Glutamatergic neuron (in vitro differentiated cells): ENCODE data around the gene SLC13A4. TPM values are rescaled to one million over a fixed set of nuclear protein-coding genes. Genes with fewer than 3 reads are reported as not detected.

Experiments used
- DNase-seq: peaks from one replicate; pipeline ENCODE4 v3.0.0; 2022
- H3K27ac Mint-ChIP-seq: one replicate; pipeline ENCODE4 v1.8.0; 2020; ENCODE audit warnings: mild to moderate bottlenecking, mixed read lengths, inconsistent platforms; ENCODE audit not compliant: unreplicated experiment
- H3K27me3 Mint-ChIP-seq: one replicate; pipeline ENCODE4 v1.8.0; 2020; ENCODE audit warnings: mild to moderate bottlenecking, moderate library complexity, mixed read lengths, inconsistent platforms; ENCODE audit not compliant: unreplicated experiment
- H3K36me3 Mint-ChIP-seq: one replicate; pipeline ENCODE4 v1.8.0; 2020; ENCODE audit warnings: mild to moderate bottlenecking, mixed read lengths, inconsistent platforms; ENCODE audit not compliant: unreplicated experiment
- H3K4me1 Mint-ChIP-seq: one replicate; pipeline ENCODE4 v1.8.0; 2020; ENCODE audit warnings: mild to moderate bottlenecking, low read depth, mixed read lengths, inconsistent platforms; ENCODE audit not compliant: unreplicated experiment
- H3K4me3 Mint-ChIP-seq: one replicate; pipeline ENCODE4 v1.8.0; 2020; ENCODE audit warnings: mild to moderate bottlenecking, mixed read lengths, inconsistent platforms; ENCODE audit not compliant: unreplicated experiment
- H3K9me3 Mint-ChIP-seq: one replicate; pipeline ENCODE4 v1.8.0; 2020; ENCODE audit warnings: mild to moderate bottlenecking, moderate library complexity, mixed read lengths, inconsistent platforms; ENCODE audit not compliant: unreplicated experiment
- CTCF ChIP-seq: fragments of 200-600 bp; sonication (generic); IDR thresholded peaks from one replicate; pipeline ENCODE4 v1.5.0; 2021; ENCODE audit not compliant: partially characterized antibody, unreplicated experiment
- total RNA-seq: library from RNA; stranded (reverse); fragmentation: NEBNext Ultra II Directional; extraction: Animal tissue kit (Norgen Biotek cat#: 25700); gene quantifications from one replicate; pipeline ENCODE4 v1.2.1, GENCODE V29; 2021; ENCODE audit not compliant: unreplicated experiment

SLC13A4 gene
- total RNA-seq, 1 donor from 2014 or later = not detected

GRCh38 chr7:135712182-135712782 is 15.7 kb downstream of the SLC13A4 start:
- peaks cover 13% of the 10 kb centered on the region for H3K4me1 Mint-ChIP-seq
- DNase-seq = no peak

GRCh38 chr7:135711139-135711469 is 16.9 kb downstream of the SLC13A4 start:
- peaks cover 4% of the 10 kb centered on the region for H3K9me3 Mint-ChIP-seq
- H3K4me3 Mint-ChIP-seq = no peak overlapping the region
- peak; percentile 47 for TF ChIP-seq CTCF
- DNase-seq = no peak
- H3K27me3 Mint-ChIP-seq = peaks cover 2% of the 10 kb centered on the region
- no peaks in the 10 kb centered on the region for H3K36me3 Mint-ChIP-seq
- H3K4me1 Mint-ChIP-seq = peaks cover 9% of the 10 kb centered on the region
- no peak overlapping the region for H3K27ac Mint-ChIP-seq

More at GRCh38 chr7:135712182-135712782, 15.7 kb downstream of the SLC13A4 start:
- no peaks in the 10 kb centered on the region for H3K36me3 Mint-ChIP-seq
- no peak overlapping the region for H3K4me3 Mint-ChIP-seq
- TF ChIP-seq CTCF = no peak
- peaks cover 2% of the 10 kb centered on the region for H3K27me3 Mint-ChIP-seq
- H3K9me3 Mint-ChIP-seq = peaks cover 4% of the 10 kb centered on the region
- H3K27ac Mint-ChIP-seq = no peak overlapping the region

GRCh38 chr7:135710417-135711138 is 17.4 kb downstream of the SLC13A4 start:
- H3K27me3 Mint-ChIP-seq = peaks cover 2% of the 10 kb centered on the region
- DNase-seq = no peak
- peaks cover 9% of the 10 kb centered on the region for H3K4me1 Mint-ChIP-seq
- no peak overlapping the region for H3K27ac Mint-ChIP-seq
- peak; percentile 90 for TF ChIP-seq CTCF
- peaks cover 4% of the 10 kb centered on the region for H3K9me3 Mint-ChIP-seq
- H3K4me3 Mint-ChIP-seq = no peak overlapping the region
- H3K36me3 Mint-ChIP-seq = no peaks in the 10 kb centered on the region

- H3K4me1 Mint-ChIP-seq = peaks cover 9% of the 10 kb centered on the region
- no peak for TF ChIP-seq CTCF
- H3K27me3 Mint-ChIP-seq = peaks cover 2% of the 10 kb centered on the region
- peaks cover 4% of the 10 kb centered on the region for H3K9me3 Mint-ChIP-seq
- no peak overlapping the region for H3K4me3 Mint-ChIP-seq
- no peak for DNase-seq
- no peak overlapping the region for H3K27ac Mint-ChIP-seq
- H3K36me3 Mint-ChIP-seq = no peaks in the 10 kb centered on the region
These were observed 18.5 kb downstream of the SLC13A4 start for GRCh38 chr7:135709508-135709907.

- Mint-ChIP-seq H3K4me3 (no peak overlapping the region), H3K9me3 (peaks cover 4% of the 10 kb centered on the region), H3K4me1 (peaks cover 4% of the 10 kb centered on the region), H3K27ac (no peak overlapping the region), H3K27me3 (peaks cover 2% of the 10 kb centered on the region), H3K36me3 (no peaks in the 10 kb centered on the region)
- no peak for DNase-seq
- TF ChIP-seq CTCF = no peak
These were observed 19.9 kb downstream of the SLC13A4 start for GRCh38 chr7:135708041-135708440.
